ENCODE measurements around the gene HDC. TPM values are rescaled to one million over a fixed set of nuclear protein-coding genes. Genes with fewer than 3 reads are reported as not detected.

Gene HDC
- total and polyA plus RNA-seq, 10 donors, result 0.22 to 2.9 (median 1.3) TPM; not detected in 3

DNA sequence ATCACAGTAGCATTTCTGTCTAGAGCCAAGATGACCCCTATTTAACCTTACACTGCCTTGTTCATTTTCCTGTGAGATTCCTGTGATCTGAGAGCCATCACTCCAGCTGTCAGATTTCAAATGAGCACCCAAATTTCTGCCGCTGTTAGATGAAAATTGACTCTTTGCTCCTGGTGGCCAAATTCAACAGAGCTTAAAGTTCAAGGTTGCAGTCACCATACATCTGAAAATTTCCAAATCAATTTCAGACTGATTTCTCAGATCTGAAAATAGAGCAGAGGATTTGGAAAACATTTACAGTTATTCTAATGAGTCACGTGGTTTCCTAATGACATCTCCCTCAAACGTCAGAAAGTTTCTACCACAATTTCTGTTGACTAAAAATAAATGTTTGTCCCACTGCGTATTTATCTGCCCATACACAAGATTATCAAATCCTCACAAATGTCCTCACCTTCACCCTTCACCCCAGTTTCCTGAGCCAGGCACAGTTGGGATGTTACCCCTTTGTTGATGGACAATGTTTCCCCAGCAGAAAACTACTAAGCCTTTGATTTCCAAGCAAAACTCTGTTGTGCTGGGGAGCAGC, 16.4 kb downstream of the HDC start:
- Histone ChIP-seq H3K27me3 (replicated peaks in 1 of 7) (no peaks in the 10 kb centered on the region), H3K4me1 (peaks cover 0 to 30% (median 12%) of the 10 kb centered on the region in 6 donors), H3K9me3 (no peaks in the 10 kb centered on the region), H3K36me3 (no peaks in the 10 kb centered on the region), H3K27ac (no peak overlapping the region), H3K4me3 (no peak overlapping the region)
- TF ChIP-seq POLR2AphosphoS5 (IDR thresholded peaks at IDR 0.05), result no peak
- TF ChIP-seq, protein P1, sequence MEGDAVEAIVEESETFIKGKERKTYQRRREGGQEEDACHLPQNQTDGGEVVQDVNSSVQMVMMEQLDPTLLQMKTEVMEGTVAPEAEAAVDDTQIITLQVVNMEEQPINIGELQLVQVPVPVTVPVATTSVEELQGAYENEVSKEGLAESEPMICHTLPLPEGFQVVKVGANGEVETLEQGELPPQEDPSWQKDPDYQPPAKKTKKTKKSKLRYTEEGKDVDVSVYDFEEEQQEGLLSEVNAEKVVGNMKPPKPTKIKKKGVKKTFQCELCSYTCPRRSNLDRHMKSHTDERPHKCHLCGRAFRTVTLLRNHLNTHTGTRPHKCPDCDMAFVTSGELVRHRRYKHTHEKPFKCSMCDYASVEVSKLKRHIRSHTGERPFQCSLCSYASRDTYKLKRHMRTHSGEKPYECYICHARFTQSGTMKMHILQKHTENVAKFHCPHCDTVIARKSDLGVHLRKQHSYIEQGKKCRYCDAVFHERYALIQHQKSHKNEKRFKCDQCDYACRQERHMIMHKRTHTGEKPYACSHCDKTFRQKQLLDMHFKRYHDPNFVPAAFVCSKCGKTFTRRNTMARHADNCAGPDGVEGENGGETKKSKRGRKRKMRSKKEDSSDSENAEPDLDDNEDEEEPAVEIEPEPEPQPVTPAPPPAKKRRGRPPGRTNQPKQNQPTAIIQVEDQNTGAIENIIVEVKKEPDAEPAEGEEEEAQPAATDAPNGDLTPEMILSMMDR (IDR thresholded peaks at IDR 0.05 in 8 of 11, conservative IDR thresholded peaks at IDR 0.05 in 3 of 11), result no peak
- TF ChIP-seq POLR2A (IDR thresholded peaks at IDR 0.05), result no peak
- DNase-seq, result no peak
- intact Hi-C loops (cut with DNase I; ENCODE audit: low total_unique reads), result no loop called here
- WGBS, 5 donors, result 39 to 52% (median 47%) methylated on average over 4 of the region's 4 CpGs

DNA sequence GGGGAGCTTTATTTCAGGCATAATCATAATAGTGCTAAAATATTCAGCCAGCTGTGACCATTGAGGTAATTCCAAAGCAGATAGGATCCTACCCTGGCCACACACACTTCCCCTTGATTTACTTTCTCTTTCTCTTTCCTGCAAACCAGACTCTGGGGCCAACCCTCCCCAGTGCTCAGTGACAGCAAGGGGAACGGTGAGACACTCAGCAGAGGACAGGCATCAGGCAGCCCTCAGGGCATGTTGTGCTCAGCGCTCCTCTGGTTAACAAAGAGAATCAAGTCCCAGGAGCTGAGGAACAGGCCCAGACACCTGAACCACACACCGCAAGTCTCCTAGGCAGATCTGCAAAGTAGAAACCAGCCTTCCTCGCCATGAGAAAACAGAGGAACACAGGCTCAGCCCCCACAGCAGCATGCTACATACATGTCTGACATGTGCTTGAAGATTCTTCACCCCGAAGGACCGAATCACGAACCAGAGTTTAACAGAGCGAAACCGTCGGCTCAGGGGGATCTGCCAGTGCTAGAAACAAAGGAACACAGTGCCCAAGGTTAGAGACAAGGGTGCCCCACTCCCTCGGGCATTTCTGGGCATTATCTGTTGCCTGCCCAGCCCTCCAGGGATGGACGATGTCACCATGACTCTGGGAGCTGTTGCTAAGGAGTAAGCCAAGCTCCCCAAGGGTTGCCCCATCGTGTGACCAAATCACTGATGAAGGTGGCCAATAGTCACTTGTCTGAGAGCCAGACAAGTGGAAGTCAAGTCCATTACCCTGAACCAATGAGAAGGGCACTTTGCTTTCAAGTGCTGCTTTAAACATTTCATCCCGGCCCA, 17.5 kb downstream of the HDC start:
- no peaks in the 10 kb centered on the region for H3K9me3 ChIP-seq
- WGBS, 5 donors, result 75 to 83% (median 76%) methylated on average over 14 of the region's 14 CpGs
- H3K4me3 ChIP-seq, result peak overlapping the region in 1 of 8 donors; percentile 48
- H3K27ac ChIP-seq, result peak overlapping the region in 7 of 8 donors; percentile 18 to 80 (median 55)
- DNase-seq, result peak; percentile 88
- intact Hi-C loops (cut with DNase I; ENCODE audit: low total_unique reads), result no loop called here
- peaks cover 0 to 30% (median 12%) of the 10 kb centered on the region in 6 donors for H3K4me1 ChIP-seq
- H3K36me3 ChIP-seq, result no peaks in the 10 kb centered on the region
- no peaks in the 10 kb centered on the region for H3K27me3 ChIP-seq (replicated peaks in 1 of 7)
- no peak for TF ChIP-seq POLR2A (IDR thresholded peaks at IDR 0.05)
- peak in 2 of 3 donors; percentile 49 to 73 for TF ChIP-seq POLR2AphosphoS5 (IDR thresholded peaks at IDR 0.05)

DNA sequence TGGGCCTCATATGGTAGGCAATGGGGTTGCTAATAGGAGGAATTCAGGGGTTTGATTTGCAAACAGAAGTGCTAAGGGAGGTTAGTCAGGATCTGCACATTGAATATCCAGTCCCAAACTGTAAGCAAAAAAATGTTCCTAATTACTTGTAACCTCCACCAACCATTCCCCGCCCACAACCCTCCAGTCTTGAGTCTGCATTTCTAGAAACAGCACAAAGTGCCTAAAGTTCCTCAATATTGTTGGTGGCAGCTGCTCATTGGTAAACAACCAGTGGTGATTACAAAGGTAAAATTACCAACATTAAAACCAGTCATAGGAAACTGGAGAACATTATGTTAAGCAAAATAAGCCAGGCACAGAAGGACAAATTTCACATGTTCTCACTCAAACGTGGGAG, 18.9 kb downstream of the HDC start:
- 87 to 95% (median 94%) methylated on average over 2 of the region's 2 CpGs for WGBS, 5 donors
- Histone ChIP-seq H3K4me1 (peaks cover 0 to 30% (median 12%) of the 10 kb centered on the region in 6 donors), H3K9me3 (no peaks in the 10 kb centered on the region), H3K4me3 (no peak overlapping the region), H3K27ac (peak overlapping the region in 1 of 8 donors; percentile 80), H3K27me3 (replicated peaks in 1 of 7) (no peaks in the 10 kb centered on the region), H3K36me3 (no peaks in the 10 kb centered on the region)
- intact Hi-C loops (cut with DNase I; ENCODE audit: low total_unique reads), result no loop called here
- TF ChIP-seq POLR2AphosphoS5 (IDR thresholded peaks at IDR 0.05) (no peak), POLR2A (IDR thresholded peaks at IDR 0.05) (no peak)
- TF ChIP-seq, protein P1 (IDR thresholded peaks at IDR 0.05 in 8 of 11, conservative IDR thresholded peaks at IDR 0.05 in 3 of 11), result no peak
- no peak for DNase-seq

DNA sequence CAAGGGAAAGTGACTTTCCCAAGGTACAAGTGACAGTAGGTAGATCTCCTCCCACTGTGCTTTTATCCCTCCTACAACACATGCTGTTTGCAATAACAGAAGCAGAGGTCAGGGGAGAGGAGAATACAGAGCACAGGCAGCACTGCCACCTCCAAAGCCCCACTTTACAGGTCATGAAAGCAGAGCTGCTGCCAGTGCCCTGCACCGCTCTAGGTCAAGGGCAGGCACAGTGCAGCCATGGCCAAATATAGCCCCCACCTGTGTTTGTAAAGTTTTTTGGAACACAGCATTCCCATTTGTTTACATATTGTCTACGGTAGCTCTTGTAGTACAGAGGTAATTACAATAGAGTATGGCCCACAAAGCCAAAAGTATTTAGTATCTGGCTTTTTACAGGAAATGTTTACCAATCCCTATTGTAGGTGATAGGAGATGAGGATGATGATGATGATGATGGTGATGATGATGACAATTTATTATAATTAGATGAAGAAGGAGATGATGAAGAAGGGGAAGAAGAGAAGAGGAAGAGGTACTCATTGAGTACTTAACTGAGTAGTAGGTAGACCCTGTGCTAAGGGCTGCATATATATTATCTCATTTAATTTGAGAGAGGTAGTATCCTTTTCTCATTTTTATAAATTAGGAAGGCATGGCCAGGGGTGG, 20.4 kb downstream of the HDC start:
- Histone ChIP-seq H3K27me3 (replicated peaks in 1 of 7) (no peaks in the 10 kb centered on the region), H3K9me3 (no peaks in the 10 kb centered on the region), H3K4me1 (peaks cover 0 to 30% (median 12%) of the 10 kb centered on the region in 6 donors), H3K36me3 (no peaks in the 10 kb centered on the region), H3K4me3 (no peak overlapping the region), H3K27ac (no peak overlapping the region)
- intact Hi-C loops (cut with DNase I; ENCODE audit: low total_unique reads), result no loop called here
- TF ChIP-seq, protein P1 (IDR thresholded peaks at IDR 0.05 in 8 of 11, conservative IDR thresholded peaks at IDR 0.05 in 3 of 11), result no peak
- TF ChIP-seq POLR2A (IDR thresholded peaks at IDR 0.05) (no peak), POLR2AphosphoS5 (IDR thresholded peaks at IDR 0.05) (no peak)
- no peak for DNase-seq
- WGBS, 5 donors, result 86 to 89% (median 87%) methylated on average over 2 of the region's 2 CpGs
